HG03565 (cell line): ENCODE results near the gene DDAH1.
"Not testable (repeated sequence)": the region's sequence is repeated elsewhere in the genome, so short reads cannot be mapped to it uniquely, and the experiment has no call there.

Experiments
- ATAC-seq: cut with Tn5 transposase; IDR thresholded peaks from one replicate; pipeline ENCODE4 v1.9.1; 2021; ENCODE audit warnings: mild to moderate bottlenecking, moderate library complexity; ENCODE audit not compliant: unreplicated experiment

The DDAH1 gene

GRCh38 chr1:85361606-85362296 lies 103.2 kb downstream of the DDAH1 start:
- no peak for ATAC-seq

GRCh38 chr1:85360730-85361493 lies 104.0 kb downstream of the DDAH1 start:
- ATAC-seq = no peak

GRCh38 chr1:85359874-85360721 lies 104.9 kb downstream of the DDAH1 start:
- ATAC-seq = no peak

- ATAC-seq = no peak
These were observed 106.1 kb downstream of the DDAH1 start for GRCh38 chr1:85358702-85359438.

GRCh38 chr1:85357817-85358216 lies 107.1 kb downstream of the DDAH1 start:
- no peak for ATAC-seq

- no peak for ATAC-seq
These were observed 108.8 kb downstream of the DDAH1 start for GRCh38 chr1:85356130-85356529.

- no peak for ATAC-seq
These were observed 112.9 kb downstream of the DDAH1 start for GRCh38 chr1:85352055-85352454.

GRCh38 chr1:85351202-85351828 lies 113.6 kb downstream of the DDAH1 start:
- ATAC-seq = no peak

GRCh38 chr1:85349224-85349623 lies 115.7 kb downstream of the DDAH1 start:
- ATAC-seq = no peak

- no peak for ATAC-seq
These were observed 117.1 kb downstream of the DDAH1 start for GRCh38 chr1:85347908-85348307.

DNA sequence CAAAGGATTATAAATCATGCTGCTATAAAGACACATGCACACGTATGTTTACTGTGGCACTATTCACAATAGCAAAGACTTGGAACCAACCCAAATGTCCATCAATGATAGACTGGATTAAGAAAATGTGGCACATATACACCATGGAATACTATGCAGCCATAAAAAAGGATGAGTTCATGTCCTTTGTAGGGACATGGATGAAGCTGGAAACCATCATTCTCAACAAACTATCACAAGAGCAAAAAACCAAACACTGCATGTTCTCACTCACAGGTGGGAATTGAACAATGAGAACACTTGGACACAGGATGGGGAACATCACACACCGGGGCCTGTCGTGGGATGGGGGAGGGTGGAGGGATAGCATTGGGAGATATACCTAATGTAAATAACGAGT lies 117.7 kb downstream of the DDAH1 start:
- not testable (repeated sequence) for ATAC-seq

DNA sequence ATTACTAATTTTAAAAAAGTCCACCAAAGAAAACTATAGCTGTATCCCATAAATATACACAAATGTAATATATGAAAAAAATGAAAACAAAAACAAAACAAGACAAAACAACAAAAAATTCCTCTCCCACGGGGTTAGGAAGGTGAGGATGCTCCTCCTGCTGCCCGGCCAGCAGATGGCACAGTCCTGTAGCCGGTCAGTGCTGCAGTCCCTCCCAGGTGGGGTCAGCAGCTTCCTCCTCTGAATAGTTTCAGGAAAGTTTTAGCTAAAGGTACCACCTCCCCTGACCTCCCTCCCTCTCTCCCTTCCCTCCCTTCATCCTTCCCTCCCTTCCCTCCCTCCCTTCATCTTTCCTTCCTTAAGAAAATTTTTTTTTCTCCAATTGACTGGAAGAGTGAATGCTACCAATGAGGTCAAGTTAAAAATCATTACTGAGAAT lies 120.7 kb downstream of the DDAH1 start:
- no peak for ATAC-seq

DNA sequence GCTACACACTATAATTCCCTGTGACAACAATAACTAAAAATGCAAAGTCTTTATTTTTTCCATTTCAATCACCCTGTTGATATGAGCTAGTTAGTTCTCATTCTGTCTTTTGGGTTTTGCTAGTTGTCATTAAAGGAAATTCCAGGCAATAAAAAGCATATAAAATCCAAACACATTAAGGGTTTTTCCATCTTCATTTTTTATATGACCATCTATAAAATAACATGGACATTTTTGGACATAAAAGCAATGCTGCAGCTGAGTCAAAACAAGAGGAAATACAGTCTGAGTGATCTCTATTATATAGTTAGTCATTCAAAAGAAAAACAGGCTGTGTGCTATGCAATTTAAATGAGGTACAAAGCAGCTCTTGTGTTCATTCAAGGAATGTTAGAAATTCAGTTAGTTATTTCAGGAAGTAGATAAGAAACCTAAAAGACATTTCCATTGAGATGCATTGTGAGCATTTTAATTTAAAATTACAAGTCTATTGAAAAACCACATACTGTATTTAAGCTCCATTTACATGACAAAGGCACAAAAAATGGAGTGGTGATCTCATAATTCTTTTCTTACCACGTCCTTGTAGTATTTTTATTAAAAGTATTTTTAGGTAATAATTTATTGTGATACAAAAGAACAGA lies 121.2 kb downstream of the DDAH1 start:
- no peak for ATAC-seq

GRCh38 chr1:85343213-85343611 lies 121.7 kb downstream of the DDAH1 start:
- no peak for ATAC-seq

- ATAC-seq = no peak
These were observed 122.8 kb downstream of the DDAH1 start for GRCh38 chr1:85342207-85342606.

GRCh38 chr1:85340427-85340826 lies 124.5 kb downstream of the DDAH1 start:
- ATAC-seq = no peak

- no peak for ATAC-seq
These were observed 125.1 kb downstream of the DDAH1 start for GRCh38 chr1:85339656-85340399.

DNA sequence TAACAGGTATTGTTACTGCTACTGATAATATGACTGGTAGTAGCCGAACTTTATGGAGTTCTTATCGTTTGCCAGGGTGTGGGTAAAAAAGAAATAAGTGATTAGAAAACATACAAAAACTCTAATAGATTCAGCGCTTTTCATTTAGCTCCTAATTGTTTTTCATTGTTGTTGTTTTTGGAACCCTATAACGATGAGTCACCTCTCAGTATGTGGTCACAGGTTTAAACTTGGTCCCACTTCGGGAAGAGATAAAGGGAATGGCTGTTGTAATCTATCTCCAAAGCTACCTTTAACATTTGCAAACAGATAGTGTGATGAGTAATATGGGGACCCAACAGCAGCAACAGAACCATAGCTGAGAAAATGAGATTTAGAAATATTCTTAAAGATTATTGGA lies 125.9 kb downstream of the DDAH1 start:
- no peak for ATAC-seq

DNA sequence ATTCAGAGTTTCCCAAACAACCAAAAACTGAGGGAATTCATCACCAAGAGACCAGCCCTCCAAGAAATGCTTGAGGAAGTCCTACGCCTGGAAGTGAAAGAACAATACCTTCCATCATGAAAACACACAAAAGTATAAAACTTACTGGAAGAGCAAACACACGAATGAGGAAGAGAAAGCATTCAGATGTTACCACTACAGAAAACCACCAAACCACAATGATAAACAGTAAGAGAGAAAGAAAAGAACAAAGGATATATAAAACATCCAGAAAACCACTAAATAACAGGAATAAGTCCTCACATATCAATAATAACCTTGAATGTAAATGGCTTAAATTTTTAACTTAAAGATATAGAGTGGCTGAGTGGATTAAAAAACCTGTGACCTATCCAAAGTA lies 130.0 kb downstream of the DDAH1 start:
- ATAC-seq = peak; percentile 66
